GM21786 (cell line): ENCODE results near the gene MATCAP1.

Source experiments
- ATAC-seq: cut with Tn5 transposase; IDR thresholded peaks from one replicate; pipeline ENCODE4 v1.9.1; 2021; ENCODE audit not compliant: unreplicated experiment

The MATCAP1 gene

GRCh38 chr16:67144943-67145342, 38.8 kb downstream of the MATCAP1 start:
- no peak for ATAC-seq

DNA sequence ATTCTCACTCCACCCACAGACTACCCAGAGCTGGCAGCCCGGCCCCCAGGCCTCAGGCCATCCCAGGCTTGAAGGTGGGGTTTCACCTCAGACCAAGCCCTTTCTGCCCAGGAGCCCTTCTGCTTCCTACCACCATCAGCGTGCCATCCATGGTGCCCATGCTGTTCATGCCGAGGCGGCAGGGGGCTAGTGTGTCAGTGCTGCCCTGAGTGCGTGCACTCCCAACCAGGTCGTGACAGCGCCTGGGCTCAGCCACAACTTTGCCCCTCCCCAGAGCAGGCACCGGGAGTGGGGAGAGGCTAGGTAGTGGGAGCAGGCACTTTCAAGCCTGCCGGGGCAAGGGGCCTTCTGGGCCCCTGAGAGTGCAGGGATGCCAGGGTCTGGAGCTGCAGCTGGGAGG, 41.4 kb downstream of the MATCAP1 start:
- no peak for ATAC-seq

DNA sequence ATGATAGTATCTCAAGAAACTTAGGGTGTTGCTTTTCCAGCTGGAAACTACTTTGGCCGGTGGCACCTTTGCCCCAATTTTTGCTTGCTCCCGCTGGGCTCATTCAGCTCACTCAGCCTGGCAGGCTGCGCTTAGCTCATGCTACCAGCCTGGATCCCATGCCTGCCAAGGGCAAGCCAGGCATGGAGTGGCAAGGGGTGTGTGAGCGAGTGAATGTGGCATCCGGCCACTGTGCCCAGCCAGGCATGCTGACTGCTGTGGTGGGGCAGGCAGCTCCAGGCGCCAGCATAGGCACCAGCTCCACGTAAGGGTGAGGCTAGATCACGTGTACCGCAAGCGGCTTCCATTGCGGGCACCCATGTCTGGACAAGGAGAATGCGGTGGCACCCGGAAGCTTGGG, 42.4 kb downstream of the MATCAP1 start:
- ATAC-seq, result no peak

DNA sequence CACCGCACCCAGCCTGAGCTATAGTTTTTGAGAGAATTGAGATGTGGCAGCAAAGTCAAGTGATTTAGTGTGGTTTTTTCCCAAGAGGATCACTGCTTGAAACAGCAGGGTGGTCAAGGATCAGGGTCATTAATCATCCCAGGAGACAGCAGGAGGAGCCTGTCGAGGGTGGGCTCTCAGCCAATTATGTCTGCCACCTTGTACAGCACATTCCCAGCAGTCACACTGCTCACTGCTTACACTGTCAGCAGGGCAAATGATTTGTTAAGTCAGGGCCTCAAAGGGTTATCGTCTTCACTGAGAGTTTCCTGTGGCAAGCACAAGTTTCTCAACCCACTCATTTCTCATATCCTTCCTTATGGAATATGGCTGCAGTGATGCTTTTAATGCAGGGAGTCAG, 46.2 kb downstream of the MATCAP1 start:
- ATAC-seq, result no peak

- no peak for ATAC-seq
These were observed 54.3 kb downstream of the MATCAP1 start for GRCh38 chr16:67129422-67129821.

DNA sequence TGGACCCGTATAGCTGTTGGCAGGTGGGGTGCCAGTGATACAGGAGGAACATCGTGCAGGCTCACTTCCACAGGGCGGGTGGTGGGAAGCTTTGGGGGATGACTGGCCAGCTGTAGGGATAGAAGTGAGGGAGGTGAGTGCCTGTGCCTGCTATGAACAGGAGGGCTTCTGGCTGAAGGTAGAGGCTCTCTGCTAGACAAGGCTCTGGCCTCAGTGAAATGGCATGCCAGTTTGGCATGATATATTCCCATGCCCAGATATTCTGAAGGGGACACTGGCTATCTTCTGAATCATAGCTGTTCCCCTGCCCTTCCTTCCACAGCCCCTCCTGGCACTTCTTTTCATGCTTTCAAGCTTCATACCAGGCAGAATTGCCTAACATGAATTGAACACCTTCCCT, 54.9 kb downstream of the MATCAP1 start:
- no peak for ATAC-seq

GRCh38 chr16:67128417-67128816, 55.3 kb downstream of the MATCAP1 start:
- no peak for ATAC-seq
